HUES48 (cell line): Measurements from ENCODE around the gene SESTD1.
"Not testable (repeated sequence)": the region's sequence is repeated elsewhere in the genome, so short reads cannot be mapped to it uniquely, and the experiment has no call there.

Experiments used
- H3K27ac ChIP-seq: one replicate; pipeline ENCODE4 v1.7.0; 2013; ENCODE audit warnings: low read depth, low read length, inconsistent platforms
- H3K27me3 ChIP-seq: 2 replicates; pipeline ENCODE4 v1.6.1; 2013; ENCODE audit warnings: mild to moderate bottlenecking, low read length; ENCODE audit not compliant: control insufficient read depth, insufficient read depth
- H3K36me3 ChIP-seq: 2 replicates; pipeline ENCODE4 v1.6.1; 2013; ENCODE audit warnings: low read length; ENCODE audit not compliant: control insufficient read depth, insufficient read depth
- H3K4me1 ChIP-seq: 2 replicates; pipeline ENCODE4 v1.6.1; 2013; ENCODE audit warnings: mild to moderate bottlenecking, low read length; ENCODE audit not compliant: control insufficient read depth, insufficient read depth
- H3K4me3 ChIP-seq: 2 replicates; pipeline ENCODE4 v1.5.1; 2013; ENCODE audit warnings: mild to moderate bottlenecking, low read depth, low read length
- H3K9ac ChIP-seq: 2 replicates; pipeline ENCODE4 v1.6.1; 2013; ENCODE audit warnings: mild to moderate bottlenecking, low read depth, low read length, moderate library complexity
- H3K9me3 ChIP-seq: 2 replicates; pipeline ENCODE4 v1.6.1; 2013; ENCODE audit warnings: low read length; ENCODE audit not compliant: control insufficient read depth, insufficient read depth

The SESTD1 gene

DNA sequence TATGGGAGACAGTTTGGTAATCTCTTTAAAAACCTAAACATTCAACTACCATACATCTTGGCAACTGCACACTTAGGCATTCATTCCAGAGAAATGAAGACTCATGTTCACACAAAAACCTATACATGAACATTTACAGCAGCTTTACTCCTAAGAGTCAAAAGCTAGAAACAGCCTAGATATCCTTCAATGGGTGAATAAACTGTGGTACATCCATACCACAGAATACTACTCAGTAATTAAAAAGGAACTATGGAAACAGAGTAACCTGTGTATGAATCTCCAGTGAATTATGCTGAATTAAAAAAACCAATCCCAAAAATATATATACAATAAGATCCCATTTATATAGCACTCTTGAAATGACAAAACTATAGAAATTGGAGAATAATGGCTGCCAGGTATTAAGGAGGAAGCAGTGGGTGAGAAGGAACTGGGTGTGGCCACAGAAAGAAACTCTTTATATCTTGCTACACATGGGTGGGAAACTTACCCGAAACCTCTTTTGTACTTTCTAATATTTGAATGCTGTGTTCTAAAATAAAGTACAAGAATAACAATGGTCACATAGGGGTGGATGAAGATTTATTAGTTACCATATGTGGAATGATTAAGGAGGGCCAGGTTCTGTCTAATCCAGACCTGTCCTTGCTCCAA, 13.7 kb downstream of the SESTD1 start:
- no peaks in the 10 kb centered on the region for H3K27me3 ChIP-seq
- H3K36me3 ChIP-seq = no peaks in the 10 kb centered on the region
- H3K4me3 ChIP-seq = no peak overlapping the region
- peaks cover 15% of the 10 kb centered on the region; the same call in 1 of the 2 replicates for H3K4me1 ChIP-seq
- no peak overlapping the region for H3K27ac ChIP-seq
- no peak overlapping the region for H3K9ac ChIP-seq
- no peaks in the 10 kb centered on the region for H3K9me3 ChIP-seq

DNA sequence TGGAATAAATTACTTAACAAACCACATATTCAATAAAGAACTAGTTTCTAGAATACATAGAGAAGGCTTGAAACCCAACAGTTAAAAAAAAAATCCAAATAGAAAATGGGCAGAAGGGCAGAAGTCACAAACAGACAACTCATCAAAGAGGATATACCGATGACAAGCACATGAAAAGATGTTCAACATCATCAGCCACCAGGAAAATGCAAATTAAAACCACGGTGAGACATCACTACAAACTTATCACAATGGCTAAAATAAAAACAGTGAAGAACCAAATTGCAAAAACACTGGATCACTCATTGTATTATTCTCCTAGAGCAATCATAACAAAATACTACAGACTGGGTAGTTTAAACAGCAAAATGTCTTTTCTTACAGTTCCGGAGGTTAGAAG, 14.5 kb downstream of the SESTD1 start:
- H3K36me3 ChIP-seq = no peaks in the 10 kb centered on the region
- H3K9me3 ChIP-seq = no peaks in the 10 kb centered on the region
- H3K27ac ChIP-seq = no peak overlapping the region
- H3K27me3 ChIP-seq = no peaks in the 10 kb centered on the region
- H3K9ac ChIP-seq = no peak overlapping the region
- peaks cover 15% of the 10 kb centered on the region; the same call in 1 of the 2 replicates for H3K4me1 ChIP-seq
- H3K4me3 ChIP-seq = no peak overlapping the region

DNA sequence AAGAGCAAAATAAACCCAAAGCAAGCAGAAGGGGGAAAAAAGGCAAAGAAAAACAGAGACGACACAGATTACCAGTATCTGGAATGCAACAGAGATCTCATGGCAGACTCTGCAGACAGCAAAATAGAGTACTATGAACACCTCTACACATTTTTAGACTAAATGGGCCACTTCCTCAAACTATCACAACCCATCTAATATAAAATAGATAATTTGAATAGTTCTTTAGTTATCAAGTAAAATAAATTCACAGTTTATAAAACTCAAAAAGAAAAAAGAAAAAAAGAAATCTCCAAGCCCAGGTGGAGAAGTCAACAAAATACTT, 16.6 kb downstream of the SESTD1 start:
- Histone ChIP-seq H3K9ac (no peak overlapping the region), H3K4me1 (peaks cover 10% of the 10 kb centered on the region; the same call in 1 of the 2 replicates), H3K9me3 (no peaks in the 10 kb centered on the region), H3K27me3 (no peaks in the 10 kb centered on the region), H3K36me3 (no peaks in the 10 kb centered on the region), H3K4me3 (no peak overlapping the region), H3K27ac (no peak overlapping the region)

DNA sequence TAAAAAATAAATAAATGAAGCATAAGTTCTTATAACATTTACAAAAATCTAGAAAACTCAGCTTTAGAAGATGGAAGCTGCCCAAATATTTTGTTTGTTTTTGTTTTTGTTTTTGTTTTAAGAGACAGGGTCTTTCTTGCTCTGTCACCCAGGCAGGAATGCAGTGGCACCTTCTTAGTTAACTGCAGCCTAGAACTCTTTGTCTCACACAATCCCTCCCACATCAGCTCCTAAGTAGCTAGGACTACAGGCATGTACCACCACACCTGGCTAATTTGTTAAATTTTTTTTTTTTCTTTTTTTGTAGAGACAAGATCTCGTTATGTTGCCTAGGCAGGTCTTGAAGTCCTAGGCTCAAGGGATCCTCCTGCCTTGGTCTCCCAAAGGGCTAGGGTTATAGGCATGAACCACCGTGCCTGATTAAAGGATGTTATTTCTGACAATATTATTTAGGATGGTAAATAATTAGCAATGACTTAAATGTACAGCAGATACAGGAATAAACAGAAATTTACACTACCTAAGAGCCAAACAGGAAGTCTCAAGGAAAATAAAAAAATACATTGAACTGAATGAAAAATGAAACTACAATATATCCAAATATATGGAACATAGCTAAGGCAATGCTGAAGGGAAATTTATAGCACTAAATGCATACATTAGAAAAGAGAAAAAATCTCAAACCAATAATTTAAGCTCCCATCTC, 17.2 kb downstream of the SESTD1 start:
- no peaks in the 10 kb centered on the region for H3K36me3 ChIP-seq
- no peak overlapping the region for H3K9ac ChIP-seq
- H3K27me3 ChIP-seq = no peaks in the 10 kb centered on the region
- H3K9me3 ChIP-seq = no peaks in the 10 kb centered on the region
- H3K4me1 ChIP-seq = peaks cover 8% of the 10 kb centered on the region; the same call in 1 of the 2 replicates
- no peak overlapping the region for H3K4me3 ChIP-seq
- H3K27ac ChIP-seq = no peak overlapping the region

DNA sequence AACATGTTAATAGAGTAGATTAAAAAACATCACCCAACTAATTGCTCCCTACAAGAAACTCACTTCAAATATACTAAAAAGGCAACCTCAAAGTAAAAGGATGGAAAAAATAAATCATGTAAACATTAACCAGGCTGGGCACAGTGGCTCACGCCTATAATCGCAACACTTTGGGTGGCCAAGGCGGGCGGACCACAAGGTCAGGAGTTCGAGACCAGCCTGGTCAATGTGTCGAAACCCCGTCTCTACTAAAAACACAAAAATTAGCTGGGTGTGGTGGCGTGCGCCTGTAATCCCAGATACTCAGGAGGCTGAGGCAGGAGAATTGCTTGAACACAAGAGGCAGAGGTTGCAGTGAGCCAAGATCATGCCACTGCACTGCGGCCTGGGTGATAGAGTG, 18.8 kb downstream of the SESTD1 start:
- H3K27me3 ChIP-seq, H3K4me1 ChIP-seq, H3K9ac ChIP-seq, H3K27ac ChIP-seq, H3K4me3 ChIP-seq, H3K9me3 ChIP-seq, H3K36me3 ChIP-seq: not testable (repeated sequence)

DNA sequence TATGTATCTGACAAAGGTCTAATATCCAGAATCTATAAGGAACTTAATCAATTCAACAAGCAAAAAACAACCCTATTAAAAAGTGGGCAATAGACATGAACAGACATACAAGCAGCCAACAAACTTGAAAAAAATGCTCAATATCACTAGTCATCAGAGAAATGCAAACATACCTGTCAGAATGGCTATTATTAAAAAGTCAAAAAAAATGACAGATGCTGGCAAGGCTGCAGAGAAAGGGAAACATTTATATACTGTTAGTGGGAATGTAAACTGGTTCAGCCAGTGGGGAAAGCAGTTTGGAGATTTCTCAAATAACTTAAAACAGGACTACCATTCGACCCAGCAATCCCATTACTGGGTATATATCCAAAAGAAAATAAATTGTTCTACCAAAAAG, 21.6 kb downstream of the SESTD1 start:
- no peaks in the 10 kb centered on the region for H3K36me3 ChIP-seq
- H3K9me3 ChIP-seq = no peaks in the 10 kb centered on the region
- no peak overlapping the region for H3K4me3 ChIP-seq
- H3K4me1 ChIP-seq = peaks cover 18% of the 10 kb centered on the region
- no peaks in the 10 kb centered on the region for H3K27me3 ChIP-seq
- no peak overlapping the region for H3K9ac ChIP-seq
- H3K27ac ChIP-seq = no peak overlapping the region

DNA sequence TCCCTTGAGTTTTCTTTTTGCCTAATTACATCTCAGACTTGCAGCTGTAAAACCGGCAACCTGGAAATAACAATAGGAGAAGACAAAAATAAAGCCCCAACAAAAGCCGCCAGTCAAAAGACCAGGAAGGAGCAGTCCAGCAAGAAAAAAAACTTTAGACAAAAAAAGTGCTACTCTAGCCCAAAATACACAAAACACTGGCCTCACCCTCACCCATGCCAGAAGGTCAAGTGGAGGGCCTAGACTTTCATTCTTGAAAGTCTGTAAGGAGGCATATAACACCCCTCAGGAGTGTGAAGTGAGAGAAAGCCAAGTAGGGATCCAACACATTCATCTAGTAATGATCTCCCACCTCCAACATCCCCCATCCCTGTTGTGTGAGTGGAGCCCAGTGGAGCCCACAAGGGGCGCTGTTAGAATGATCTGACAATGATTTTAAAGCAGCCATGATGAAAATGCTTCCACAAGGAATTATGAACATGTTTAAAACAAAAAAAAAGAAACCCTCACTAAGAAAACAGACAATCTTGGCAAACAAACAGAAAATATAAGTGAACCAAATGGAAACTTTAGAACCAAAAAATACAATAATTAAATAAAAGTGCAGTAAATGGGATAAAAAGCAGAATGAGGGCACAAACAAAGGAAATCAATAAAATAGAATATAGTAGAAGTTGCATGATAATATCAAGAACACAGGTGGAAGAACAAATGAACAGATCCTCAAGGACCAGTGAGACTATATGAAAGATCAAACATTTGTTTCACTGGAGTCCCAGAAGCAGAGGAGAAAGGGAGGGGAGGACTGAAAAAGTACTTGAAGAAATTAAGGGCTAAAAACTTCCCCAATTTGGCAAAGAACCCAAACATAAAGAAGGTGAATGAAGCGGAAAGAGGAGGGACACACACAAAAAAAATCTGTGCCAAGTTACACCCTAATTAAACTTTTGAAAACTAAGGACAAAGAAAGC, 23.9 kb downstream of the SESTD1 start:
- no peak overlapping the region for H3K27ac ChIP-seq
- no peaks in the 10 kb centered on the region for H3K36me3 ChIP-seq
- H3K4me1 ChIP-seq = peaks cover 25% of the 10 kb centered on the region
- H3K9ac ChIP-seq = no peak overlapping the region
- no peaks in the 10 kb centered on the region for H3K9me3 ChIP-seq
- H3K4me3 ChIP-seq = no peak overlapping the region
- no peaks in the 10 kb centered on the region for H3K27me3 ChIP-seq

DNA sequence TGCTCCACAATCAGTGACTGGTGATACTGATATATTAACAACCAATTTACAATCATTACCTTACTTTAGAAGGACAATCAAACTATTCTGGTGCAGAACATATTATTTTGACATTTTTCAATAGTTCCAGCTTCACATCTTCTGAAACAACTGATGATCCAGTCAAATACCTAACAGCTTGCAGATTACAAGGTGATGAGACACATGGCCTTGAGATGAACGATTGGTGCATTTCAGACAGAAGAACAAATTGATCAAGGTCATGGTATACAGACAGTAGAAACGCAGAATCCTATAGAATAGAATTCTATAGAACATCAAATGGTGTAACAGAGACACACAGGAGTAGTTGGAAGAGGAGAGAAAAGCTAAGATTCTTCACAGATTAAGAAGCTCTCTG, 24.8 kb downstream of the SESTD1 start:
- Histone ChIP-seq H3K9ac (no peak overlapping the region), H3K9me3 (no peaks in the 10 kb centered on the region), H3K36me3 (no peaks in the 10 kb centered on the region), H3K4me1 (peaks cover 30% of the 10 kb centered on the region), H3K27me3 (no peaks in the 10 kb centered on the region), H3K27ac (no peak overlapping the region), H3K4me3 (no peak overlapping the region)

DNA sequence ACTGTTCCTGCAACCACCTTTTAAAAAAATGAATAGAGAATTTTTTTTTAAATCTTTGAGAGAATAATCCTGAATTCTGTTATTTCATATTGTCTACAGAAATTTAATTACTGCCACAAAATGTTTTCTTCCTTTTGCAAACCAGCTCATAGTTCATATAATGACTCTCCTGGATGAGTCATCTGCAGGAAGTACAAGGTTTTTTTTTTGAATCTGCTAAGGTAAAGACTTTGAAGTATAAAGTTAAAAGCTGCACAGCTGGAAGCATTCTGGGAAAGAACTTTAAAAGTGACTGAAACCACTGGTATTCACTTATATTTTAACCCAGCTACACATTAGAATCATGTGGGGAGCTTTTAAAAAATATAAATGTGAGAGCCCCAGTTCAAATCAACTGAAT, 25.4 kb downstream of the SESTD1 start:
- peaks cover 30% of the 10 kb centered on the region for H3K4me1 ChIP-seq
- no peaks in the 10 kb centered on the region for H3K27me3 ChIP-seq
- H3K9me3 ChIP-seq = no peaks in the 10 kb centered on the region
- no peak overlapping the region for H3K4me3 ChIP-seq
- no peak overlapping the region for H3K9ac ChIP-seq
- no peaks in the 10 kb centered on the region for H3K36me3 ChIP-seq
- H3K27ac ChIP-seq = no peak overlapping the region

DNA sequence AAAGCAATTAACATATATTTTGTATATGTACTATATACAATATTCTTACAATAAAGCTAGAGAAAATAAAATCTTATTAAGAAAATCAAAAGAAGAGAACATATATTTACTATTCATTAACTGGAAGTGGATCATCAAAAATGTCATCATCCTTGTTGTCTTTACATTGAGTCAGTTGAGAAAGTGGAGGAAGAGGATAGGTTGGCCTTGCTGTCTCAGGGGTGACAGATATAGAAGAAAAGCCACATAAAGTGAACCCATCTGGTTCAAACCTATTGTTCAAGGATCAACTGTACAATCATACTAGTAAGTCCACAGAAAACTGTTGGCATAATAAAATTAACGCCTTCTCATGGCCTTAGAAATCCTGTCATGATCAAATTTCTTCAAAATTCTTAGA, 26.6 kb downstream of the SESTD1 start:
- H3K9ac ChIP-seq = no peak overlapping the region
- no peaks in the 10 kb centered on the region for H3K36me3 ChIP-seq
- H3K27me3 ChIP-seq = no peaks in the 10 kb centered on the region
- no peak overlapping the region for H3K4me3 ChIP-seq
- no peak overlapping the region for H3K27ac ChIP-seq
- peaks cover 30% of the 10 kb centered on the region for H3K4me1 ChIP-seq
- H3K9me3 ChIP-seq = no peaks in the 10 kb centered on the region
